Right atrium auricular region (tissue), 2 donors: Measurements from ENCODE around the gene P3H3. TPM values are rescaled to one million over a fixed set of nuclear protein-coding genes. Genes with fewer than 3 reads are reported as not detected.

Experiments used
- DNase-seq: peaks from one replicate; pipeline ENCODE4 v3.0.0-alpha.2; 2019; ENCODE audit warnings: low spot score
- H3K27ac ChIP-seq, 2 donors: fragments of 200-600 bp; sonication (generic); 1 replicate in 1 of 2; 2 replicates in 1 of 2; pipeline ENCODE4 v1.5.1; 2016 to 2019
- H3K27me3 ChIP-seq, 2 donors: fragments of 200-600 bp; sonication (generic); one replicate each; pipeline versions ENCODE4 v1.5.1 to v1.6.0; 2017 to 2019
- H3K36me3 ChIP-seq: fragments of 200-600 bp; sonication (generic); one replicate; pipeline ENCODE4 v1.5.1; 2016
- H3K4me1 ChIP-seq, 2 donors: fragments of 200-600 bp; sonication (generic); one replicate each; pipeline versions ENCODE4 v1.5.1 to v1.6.0; 2017 to 2019
- H3K4me3 ChIP-seq, 2 donors: fragments of 200-600 bp; sonication (generic); 1 replicate in 1 of 2; 2 replicates in 1 of 2; pipeline ENCODE4 v1.5.1; 2017 to 2019; ENCODE audit warnings: mild to moderate bottlenecking in 1 of 2, moderate library complexity in 1 of 2
- H3K9me3 ChIP-seq, 2 donors: fragments of 200-600 bp; sonication (generic); one replicate each; pipeline ENCODE4 v1.5.1; 2019
- CTCF ChIP-seq, 2 donors: fragments of 200-600 bp; sonication (generic); IDR thresholded peaks; one replicate each; pipeline ENCODE4 v1.5.1; 2019; ENCODE audit warnings: antibody characterized with exemption in 2 of 2
- total RNA-seq, 2 donors: library from RNA; depleted of rRNA; stranded (reverse); fragments of >200 nt; gene quantifications; one replicate each; pipeline ENCODE4 v1.1.0, GENCODE V29; 2016

The P3H3 gene
- total RNA-seq, 2 donors from 2014 or later = 7.0 to 11.0 TPM

GRCh38 chr12:6830999-6831398 lies 2.8 kb downstream of the P3H3 start:
- Histone ChIP-seq H3K27me3 (no peaks in the 10 kb centered on the region), H3K9me3 (no peaks in the 10 kb centered on the region), H3K27ac (no peak overlapping the region), H3K4me1 (peaks cover 0 to 33% of the 10 kb centered on the region in 2 donors), H3K36me3 (peaks cover 12% of the 10 kb centered on the region), H3K4me3 (no peak overlapping the region)
- no peak for TF ChIP-seq CTCF (IDR thresholded peaks at IDR 0.05)
- no peak for DNase-seq

GRCh38 chr12:6831450-6831995 lies 3.3 kb downstream of the P3H3 start:
- TF ChIP-seq CTCF (IDR thresholded peaks at IDR 0.05) = no peak
- Histone ChIP-seq H3K36me3 (peaks cover 16% of the 10 kb centered on the region), H3K9me3 (no peaks in the 10 kb centered on the region), H3K4me1 (peaks cover 0 to 33% of the 10 kb centered on the region in 2 donors), H3K27me3 (no peaks in the 10 kb centered on the region), H3K27ac (no peak overlapping the region), H3K4me3 (no peak overlapping the region)
- no peak for DNase-seq

- no peak for TF ChIP-seq CTCF (IDR thresholded peaks at IDR 0.05)
- Histone ChIP-seq H3K4me1 (peaks cover 0 to 27% of the 10 kb centered on the region in 2 donors), H3K4me3 (no peak overlapping the region), H3K27ac (peak overlapping the region in 1 of 2 donors; percentile 65), H3K9me3 (no peaks in the 10 kb centered on the region), H3K36me3 (peaks cover 22% of the 10 kb centered on the region), H3K27me3 (no peaks in the 10 kb centered on the region)
- DNase-seq = no peak
Measured at GRCh38 chr12:6832125-6832524, 3.9 kb downstream of the P3H3 start.

- Histone ChIP-seq H3K36me3 (peaks cover 33% of the 10 kb centered on the region), H3K27me3 (no peaks in the 10 kb centered on the region), H3K4me1 (peaks cover 0 to 16% of the 10 kb centered on the region in 2 donors), H3K27ac (peak overlapping the region; percentile 65 to 85), H3K9me3 (no peaks in the 10 kb centered on the region), H3K4me3 (peak overlapping the region; percentile 34 to 41)
- no peak for DNase-seq
- TF ChIP-seq CTCF (IDR thresholded peaks at IDR 0.05) = no peak
Measured at GRCh38 chr12:6833189-6833890, 5.1 kb downstream of the P3H3 start.

GRCh38 chr12:6834254-6834653 lies 6.0 kb downstream of the P3H3 start:
- peak overlapping the region; percentile 34 to 41 for H3K4me3 ChIP-seq
- peaks cover 42% of the 10 kb centered on the region for H3K36me3 ChIP-seq
- TF ChIP-seq CTCF (IDR thresholded peaks at IDR 0.05) = no peak
- peak overlapping the region; percentile 65 to 85 for H3K27ac ChIP-seq
- no peaks in the 10 kb centered on the region for H3K9me3 ChIP-seq
- H3K27me3 ChIP-seq = no peaks in the 10 kb centered on the region
- peaks cover 0 to 11% of the 10 kb centered on the region in 2 donors for H3K4me1 ChIP-seq
- DNase-seq = no peak
